Measurements from ENCODE around the gene SPRYD4.

The SPRYD4 gene

GRCh38 chr12:56521590-56522371, 53.4 kb downstream of the SPRYD4 start, which contains the start of gene RBMS2:
Gene RBMS2, plus strand, starts transcription at chr12:56521820. Its CDS starts 204 bp downstream, at chr12:56522024.
- DNase-seq: peak in 3 of 5 donors; percentile 19 to 43 (median 23)

- no peak for DNase-seq
Observed at GRCh38 chr12:56522411-56523193, 54.2 kb downstream of the SPRYD4 start.

GRCh38 chr12:56528846-56529245, 60.5 kb downstream of the SPRYD4 start:
- no peak for DNase-seq

Data from T-helper 1 cell (primary cell).